Measurements from ENCODE around the gene FHIT. TPM values are rescaled to one million over a fixed set of nuclear protein-coding genes. Genes with fewer than 3 reads are reported as not detected.

FHIT gene
- polyA plus RNA-seq, 1 of the 3 experiments (the other 2 are of a cell fraction): 0.41 TPM

DNA sequence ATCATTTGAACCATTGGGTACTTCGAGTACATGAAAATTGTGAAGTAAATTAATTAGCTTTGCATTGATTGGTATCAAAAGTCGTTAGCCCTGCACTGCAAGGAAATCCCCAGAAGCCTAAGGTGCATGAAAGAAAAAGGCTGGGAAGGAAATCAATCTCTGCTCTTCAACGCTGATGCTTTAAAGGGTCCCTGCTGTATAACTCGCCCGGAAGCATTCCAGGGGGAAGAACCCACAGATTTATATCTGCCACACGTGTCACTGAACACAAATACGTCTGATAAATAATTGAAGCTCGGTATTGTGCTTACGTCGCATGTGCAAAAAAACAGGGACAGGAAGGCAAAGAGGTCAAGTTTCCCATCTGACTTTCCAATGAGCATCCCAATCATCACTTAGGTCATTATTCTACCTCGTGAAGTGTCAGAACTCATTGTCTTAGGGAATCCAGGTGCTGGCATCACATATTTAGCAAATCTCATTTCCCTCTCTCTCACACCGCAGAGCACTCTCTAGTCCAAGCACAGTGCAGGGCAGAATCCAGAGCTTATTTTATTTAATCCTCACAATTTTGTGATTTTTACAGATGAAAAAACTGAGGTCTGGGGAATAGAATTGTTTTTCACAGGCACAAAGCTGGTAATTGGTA is 1397.1 kb downstream of the FHIT start:
- no peaks in the 10 kb centered on the region for H3F3A ChIP-seq (replicated peaks; ENCODE audit: insufficient read depth)

More for the DNA sequence above, 1397.1 kb downstream of the FHIT start:
- Histone ChIP-seq H3K4me1 (ENCODE audit: control insufficient read depth in 1 of 2, insufficient read depth in 2 of 2, low read depth in 1 of 2, low read length in 1 of 2) (no peaks in the 10 kb centered on the region; a peak in 2 of 4 replicates), H3K27me3 (ENCODE audit: insufficient read depth) (no peaks in the 10 kb centered on the region), H2AFZ (ENCODE audit: low read depth) (no peak overlapping the region), H3K79me2 (ENCODE audit: insufficient read depth) (no peaks in the 10 kb centered on the region), H3K9me2 (no peaks in the 10 kb centered on the region), H3K9me3 (no peaks in the 10 kb centered on the region), H3K36me3 (replicated peaks in 1 of 2; ENCODE audit: control insufficient read depth in 1 of 2, insufficient read depth in 2 of 2, low read length in 1 of 2) (no peaks in the 10 kb centered on the region), H3K4me3 (ENCODE audit: low read depth in 2 of 2, low read length in 1 of 2) (no peak overlapping the region), H4K20me1 (ENCODE audit: insufficient read depth) (no peaks in the 10 kb centered on the region), H3K27ac (ENCODE audit: low read depth in 2 of 2, low read length in 1 of 2) (no peak overlapping the region), H3K9ac (no peak overlapping the region), H3K4me2 (no peak overlapping the region)
- WGBS (ENCODE audit: low lambda C conversion rate): 67% methylated on average over 12 of the region's 12 CpGs
- CTCF ChIA-PET: interaction anchor here (0.6 to 8.4 kb wide), 3 partner anchors 19 to 278 kb away, joined by 3 to 114 read pairs (median 4); no protein-coding TSS in a partner anchor
- TF ChIP-seq, protein P1, sequence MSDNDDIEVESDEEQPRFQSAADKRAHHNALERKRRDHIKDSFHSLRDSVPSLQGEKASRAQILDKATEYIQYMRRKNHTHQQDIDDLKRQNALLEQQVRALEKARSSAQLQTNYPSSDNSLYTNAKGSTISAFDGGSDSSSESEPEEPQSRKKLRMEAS (IDR thresholded peaks at IDR 0.05; ENCODE audit: low read depth): no peak
- TF ChIP-seq RAD21 (IDR thresholded peaks at IDR 0.05; ENCODE audit: low read length): no peak
- no peak for TF ChIP-seq SIN3A (IDR thresholded peaks at IDR 0.05; ENCODE audit: borderline replicate concordance, low read depth, low read length)
- no peak for TF ChIP-seq NRF1 (IDR thresholded peaks at IDR 0.05; ENCODE audit: low read depth, low read length)
- TF ChIP-seq, protein P2, sequence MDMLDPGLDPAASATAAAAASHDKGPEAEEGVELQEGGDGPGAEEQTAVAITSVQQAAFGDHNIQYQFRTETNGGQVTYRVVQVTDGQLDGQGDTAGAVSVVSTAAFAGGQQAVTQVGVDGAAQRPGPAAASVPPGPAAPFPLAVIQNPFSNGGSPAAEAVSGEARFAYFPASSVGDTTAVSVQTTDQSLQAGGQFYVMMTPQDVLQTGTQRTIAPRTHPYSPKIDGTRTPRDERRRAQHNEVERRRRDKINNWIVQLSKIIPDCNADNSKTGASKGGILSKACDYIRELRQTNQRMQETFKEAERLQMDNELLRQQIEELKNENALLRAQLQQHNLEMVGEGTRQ (IDR thresholded peaks at IDR 0.05; ENCODE audit: borderline replicate concordance, low read depth, low read length): no peak
- no peak for TF ChIP-seq RCOR1 (IDR thresholded peaks at IDR 0.05; ENCODE audit: low read length)
- TF ChIP-seq, protein P3, sequence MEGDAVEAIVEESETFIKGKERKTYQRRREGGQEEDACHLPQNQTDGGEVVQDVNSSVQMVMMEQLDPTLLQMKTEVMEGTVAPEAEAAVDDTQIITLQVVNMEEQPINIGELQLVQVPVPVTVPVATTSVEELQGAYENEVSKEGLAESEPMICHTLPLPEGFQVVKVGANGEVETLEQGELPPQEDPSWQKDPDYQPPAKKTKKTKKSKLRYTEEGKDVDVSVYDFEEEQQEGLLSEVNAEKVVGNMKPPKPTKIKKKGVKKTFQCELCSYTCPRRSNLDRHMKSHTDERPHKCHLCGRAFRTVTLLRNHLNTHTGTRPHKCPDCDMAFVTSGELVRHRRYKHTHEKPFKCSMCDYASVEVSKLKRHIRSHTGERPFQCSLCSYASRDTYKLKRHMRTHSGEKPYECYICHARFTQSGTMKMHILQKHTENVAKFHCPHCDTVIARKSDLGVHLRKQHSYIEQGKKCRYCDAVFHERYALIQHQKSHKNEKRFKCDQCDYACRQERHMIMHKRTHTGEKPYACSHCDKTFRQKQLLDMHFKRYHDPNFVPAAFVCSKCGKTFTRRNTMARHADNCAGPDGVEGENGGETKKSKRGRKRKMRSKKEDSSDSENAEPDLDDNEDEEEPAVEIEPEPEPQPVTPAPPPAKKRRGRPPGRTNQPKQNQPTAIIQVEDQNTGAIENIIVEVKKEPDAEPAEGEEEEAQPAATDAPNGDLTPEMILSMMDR (IDR thresholded peaks at IDR 0.05): no peak
- TF ChIP-seq MXI1 (IDR thresholded peaks at IDR 0.05; ENCODE audit: low read depth, low read length): no peak
- TF ChIP-seq, protein P4, sequence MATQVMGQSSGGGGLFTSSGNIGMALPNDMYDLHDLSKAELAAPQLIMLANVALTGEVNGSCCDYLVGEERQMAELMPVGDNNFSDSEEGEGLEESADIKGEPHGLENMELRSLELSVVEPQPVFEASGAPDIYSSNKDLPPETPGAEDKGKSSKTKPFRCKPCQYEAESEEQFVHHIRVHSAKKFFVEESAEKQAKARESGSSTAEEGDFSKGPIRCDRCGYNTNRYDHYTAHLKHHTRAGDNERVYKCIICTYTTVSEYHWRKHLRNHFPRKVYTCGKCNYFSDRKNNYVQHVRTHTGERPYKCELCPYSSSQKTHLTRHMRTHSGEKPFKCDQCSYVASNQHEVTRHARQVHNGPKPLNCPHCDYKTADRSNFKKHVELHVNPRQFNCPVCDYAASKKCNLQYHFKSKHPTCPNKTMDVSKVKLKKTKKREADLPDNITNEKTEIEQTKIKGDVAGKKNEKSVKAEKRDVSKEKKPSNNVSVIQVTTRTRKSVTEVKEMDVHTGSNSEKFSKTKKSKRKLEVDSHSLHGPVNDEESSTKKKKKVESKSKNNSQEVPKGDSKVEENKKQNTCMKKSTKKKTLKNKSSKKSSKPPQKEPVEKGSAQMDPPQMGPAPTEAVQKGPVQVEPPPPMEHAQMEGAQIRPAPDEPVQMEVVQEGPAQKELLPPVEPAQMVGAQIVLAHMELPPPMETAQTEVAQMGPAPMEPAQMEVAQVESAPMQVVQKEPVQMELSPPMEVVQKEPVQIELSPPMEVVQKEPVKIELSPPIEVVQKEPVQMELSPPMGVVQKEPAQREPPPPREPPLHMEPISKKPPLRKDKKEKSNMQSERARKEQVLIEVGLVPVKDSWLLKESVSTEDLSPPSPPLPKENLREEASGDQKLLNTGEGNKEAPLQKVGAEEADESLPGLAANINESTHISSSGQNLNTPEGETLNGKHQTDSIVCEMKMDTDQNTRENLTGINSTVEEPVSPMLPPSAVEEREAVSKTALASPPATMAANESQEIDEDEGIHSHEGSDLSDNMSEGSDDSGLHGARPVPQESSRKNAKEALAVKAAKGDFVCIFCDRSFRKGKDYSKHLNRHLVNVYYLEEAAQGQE (IDR thresholded peaks at IDR 0.05; ENCODE audit: low read depth, low read length): no peak
- TF ChIP-seq EP300 (IDR thresholded peaks at IDR 0.05; ENCODE audit: borderline replicate concordance in 1 of 2, low read depth in 1 of 2, low read length in 1 of 2): no peak
- TF ChIP-seq, protein P5, sequence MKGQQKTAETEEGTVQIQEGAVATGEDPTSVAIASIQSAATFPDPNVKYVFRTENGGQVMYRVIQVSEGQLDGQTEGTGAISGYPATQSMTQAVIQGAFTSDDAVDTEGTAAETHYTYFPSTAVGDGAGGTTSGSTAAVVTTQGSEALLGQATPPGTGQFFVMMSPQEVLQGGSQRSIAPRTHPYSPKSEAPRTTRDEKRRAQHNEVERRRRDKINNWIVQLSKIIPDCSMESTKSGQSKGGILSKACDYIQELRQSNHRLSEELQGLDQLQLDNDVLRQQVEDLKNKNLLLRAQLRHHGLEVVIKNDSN (IDR thresholded peaks at IDR 0.05; ENCODE audit: borderline replicate concordance, low read depth): no peak
- TF ChIP-seq SMC3 (IDR thresholded peaks at IDR 0.05; ENCODE audit: low read depth, low read length): no peak
- TF ChIP-seq, protein P6, sequence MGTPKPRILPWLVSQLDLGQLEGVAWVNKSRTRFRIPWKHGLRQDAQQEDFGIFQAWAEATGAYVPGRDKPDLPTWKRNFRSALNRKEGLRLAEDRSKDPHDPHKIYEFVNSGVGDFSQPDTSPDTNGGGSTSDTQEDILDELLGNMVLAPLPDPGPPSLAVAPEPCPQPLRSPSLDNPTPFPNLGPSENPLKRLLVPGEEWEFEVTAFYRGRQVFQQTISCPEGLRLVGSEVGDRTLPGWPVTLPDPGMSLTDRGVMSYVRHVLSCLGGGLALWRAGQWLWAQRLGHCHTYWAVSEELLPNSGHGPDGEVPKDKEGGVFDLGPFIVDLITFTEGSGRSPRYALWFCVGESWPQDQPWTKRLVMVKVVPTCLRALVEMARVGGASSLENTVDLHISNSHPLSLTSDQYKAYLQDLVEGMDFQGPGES (IDR thresholded peaks at IDR 0.05; ENCODE audit: low read depth, low read length): no peak
- DNase-seq: no peak
- POLR2A ChIA-PET: no interaction called here
